GM18867 (cell line): ENCODE results near the gene C17orf50.

Source experiments
- ATAC-seq: cut with Tn5 transposase; IDR thresholded peaks from one replicate; pipeline ENCODE4 v1.9.1; 2021; ENCODE audit warnings: mild to moderate bottlenecking, moderate library complexity; ENCODE audit not compliant: unreplicated experiment

C17orf50 gene

GRCh38 chr17:35760587-35760986, at the start of gene C17orf50:
Gene C17orf50, plus strand, starts transcription at chr17:35760887. Its CDS starts 55 bp downstream, at chr17:35760942.
- ATAC-seq, result no peak

GRCh38 chr17:35710950-35711349, 49.7 kb upstream of the C17orf50 start:
- no peak for ATAC-seq

GRCh38 chr17:35713069-35713728, 47.5 kb upstream of the C17orf50 start:
- ATAC-seq, result no peak

GRCh38 chr17:35714988-35715387, 45.7 kb upstream of the C17orf50 start:
- ATAC-seq, result no peak

GRCh38 chr17:35715416-35715815, 45.3 kb upstream of the C17orf50 start:
- ATAC-seq, result no peak

GRCh38 chr17:35716173-35716572, 44.5 kb upstream of the C17orf50 start:
- no peak for ATAC-seq

GRCh38 chr17:35716897-35717465, 43.7 kb upstream of the C17orf50 start:
- ATAC-seq, result no peak

GRCh38 chr17:35717475-35717874, 43.2 kb upstream of the C17orf50 start:
- no peak for ATAC-seq

GRCh38 chr17:35723735-35724134, 37.0 kb upstream of the C17orf50 start:
- ATAC-seq, result no peak

- ATAC-seq, result no peak
These were observed 35.6 kb upstream of the C17orf50 start for GRCh38 chr17:35725058-35725457.

GRCh38 chr17:35725802-35726126, 34.9 kb upstream of the C17orf50 start:
- ATAC-seq, result no peak

- no peak for ATAC-seq
These were observed 34.3 kb upstream of the C17orf50 start for GRCh38 chr17:35726127-35726952.

GRCh38 chr17:35726953-35727460, 33.7 kb upstream of the C17orf50 start:
- ATAC-seq, result no peak

- no peak for ATAC-seq
These were observed 33.1 kb upstream of the C17orf50 start for GRCh38 chr17:35727635-35728034.

- ATAC-seq, result no peak
These were observed 32.1 kb upstream of the C17orf50 start for GRCh38 chr17:35728551-35728950.

- no peak for ATAC-seq
These were observed 31.3 kb upstream of the C17orf50 start for GRCh38 chr17:35729405-35729833.

- ATAC-seq, result no peak
These were observed 30.2 kb upstream of the C17orf50 start for GRCh38 chr17:35730400-35731005.

- ATAC-seq, result no peak
These were observed 29.3 kb upstream of the C17orf50 start, which contains the start of gene RASL10B for GRCh38 chr17:35731239-35731916. Gene RASL10B, plus strand, starts transcription at chr17:35731639. Its CDS starts 3,546 bp downstream, at chr17:35735185.

GRCh38 chr17:35731917-35732805, 28.5 kb upstream of the C17orf50 start:
- no peak for ATAC-seq

GRCh38 chr17:35732806-35733136, 27.9 kb upstream of the C17orf50 start:
- no peak for ATAC-seq
